Osteoblast (primary cell): ENCODE measurements around the gene PTPRN2. TPM values are rescaled to one million over a fixed set of nuclear protein-coding genes. Genes with fewer than 3 reads are reported as not detected.

ENCODE experiments used
- DNase-seq: peaks from one replicate; pipeline ENCODE4 v3.0.0; 2011; ENCODE audit warnings: low spot score, mixed read lengths; ENCODE audit not compliant: insufficient read length; ENCODE audit errors: missing footprints
- H2AFZ ChIP-seq: 2 replicates; pipeline ENCODE4 v1.6.0; 2011; ENCODE audit warnings: mild to moderate bottlenecking, low read length
- H3K27ac ChIP-seq: 2 replicates; pipeline ENCODE4 v1.5.1; 2011; ENCODE audit warnings: mild to moderate bottlenecking, low read depth, low read length, moderate library complexity
- H3K27me3 ChIP-seq: 2 replicates; pipeline ENCODE4 v1.6.0; 2012; ENCODE audit warnings: mild to moderate bottlenecking, control low read depth, inconsistent platforms, low read length, moderate library complexity; ENCODE audit not compliant: insufficient read depth
- H3K36me3 ChIP-seq: 2 replicates; pipeline ENCODE4 v1.5.1; 2011; ENCODE audit warnings: mild to moderate bottlenecking, low read length, control low read depth, moderate library complexity; ENCODE audit not compliant: insufficient read depth
- H3K4me1 ChIP-seq: 2 replicates; pipeline ENCODE4 v1.5.1; 2011; ENCODE audit warnings: mild to moderate bottlenecking, low read length, control low read depth, moderate library complexity; ENCODE audit not compliant: insufficient read depth
- H3K4me2 ChIP-seq: 2 replicates; pipeline ENCODE4 v1.6.0; 2011; ENCODE audit warnings: mild to moderate bottlenecking, low read length; ENCODE audit not compliant: insufficient read depth
- H3K4me3 ChIP-seq: fragments of 200-600 bp; sonication (generic); 3 replicates; pipeline ENCODE4 v1.5.1; 2012; ENCODE audit warnings: mild to moderate bottlenecking, low read length, inconsistent platforms; ENCODE audit not compliant: insufficient read depth
- H3K79me2 ChIP-seq: 2 replicates; pipeline ENCODE4 v1.6.0; 2012; ENCODE audit warnings: mild to moderate bottlenecking, low read length, control low read depth, inconsistent platforms; ENCODE audit not compliant: insufficient read depth
- H3K9me3 ChIP-seq: 2 replicates; pipeline ENCODE4 v1.5.1; 2011; ENCODE audit warnings: low read depth, low read length, control low read depth
- H4K20me1 ChIP-seq: 2 replicates; pipeline ENCODE4 v1.6.0; 2012; ENCODE audit warnings: mild to moderate bottlenecking, low read length, control low read depth; ENCODE audit not compliant: insufficient read depth
- total RNA-seq: library from RNA; depleted of rRNA; stranded (reverse); fragments of >200 nt; gene quantifications from 2 replicates; pipeline ENCODE4 v1.2.3, GENCODE V29; 2012
- TF ChIP-seq, protein P1 (sequence below): IDR thresholded peaks from 2 replicates; pipeline ENCODE4 v1.5.1; 2011; ENCODE audit warnings: mild to moderate bottlenecking, low read depth, low read length, moderate library complexity; ENCODE audit errors: extremely low read depth

The PTPRN2 gene
- total RNA-seq, 1 donor, result 0.36 TPM

DNA sequence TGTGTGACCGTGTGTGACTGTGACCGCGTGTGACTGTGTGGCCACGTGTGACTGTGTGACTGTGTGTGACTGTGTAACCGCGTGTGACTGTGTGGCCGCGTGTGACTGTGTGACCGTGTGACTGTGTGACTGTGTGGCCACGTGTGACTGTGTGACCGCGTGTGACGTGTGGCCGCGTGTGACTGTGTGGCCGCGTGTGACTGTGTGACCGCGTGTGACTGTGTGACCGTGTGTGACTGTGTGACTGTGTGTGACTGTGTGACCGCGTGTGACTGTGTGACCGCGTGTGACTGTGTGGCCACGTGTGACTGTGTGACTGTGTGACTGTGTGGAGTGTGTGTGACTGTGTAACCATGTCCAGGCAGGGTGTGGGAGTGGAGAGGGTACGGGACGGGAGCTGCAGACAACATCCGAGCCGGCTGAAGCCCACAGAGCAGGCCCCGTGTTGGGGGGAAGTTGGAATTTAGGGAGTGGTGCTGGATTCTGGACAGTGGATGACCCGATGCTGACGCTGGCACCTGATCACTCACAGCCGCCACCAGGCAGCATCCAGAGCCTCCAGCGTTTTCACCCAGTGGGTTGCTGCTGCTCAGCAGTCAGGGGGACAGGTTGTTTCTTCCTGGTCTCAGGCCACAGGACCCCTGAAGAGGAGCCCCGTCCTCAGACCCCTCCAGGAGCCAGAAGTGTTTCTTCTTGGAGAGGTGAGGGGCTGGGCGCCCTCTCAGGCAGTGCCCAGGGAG, 747.3 kb downstream of the PTPRN2 start:
- H3K4me1 ChIP-seq, result no peaks in the 10 kb centered on the region
- no peak overlapping the region for H3K4me3 ChIP-seq
- no peak overlapping the region for H2AFZ ChIP-seq
- no peak overlapping the region for H3K27ac ChIP-seq
- TF ChIP-seq, protein P1, sequence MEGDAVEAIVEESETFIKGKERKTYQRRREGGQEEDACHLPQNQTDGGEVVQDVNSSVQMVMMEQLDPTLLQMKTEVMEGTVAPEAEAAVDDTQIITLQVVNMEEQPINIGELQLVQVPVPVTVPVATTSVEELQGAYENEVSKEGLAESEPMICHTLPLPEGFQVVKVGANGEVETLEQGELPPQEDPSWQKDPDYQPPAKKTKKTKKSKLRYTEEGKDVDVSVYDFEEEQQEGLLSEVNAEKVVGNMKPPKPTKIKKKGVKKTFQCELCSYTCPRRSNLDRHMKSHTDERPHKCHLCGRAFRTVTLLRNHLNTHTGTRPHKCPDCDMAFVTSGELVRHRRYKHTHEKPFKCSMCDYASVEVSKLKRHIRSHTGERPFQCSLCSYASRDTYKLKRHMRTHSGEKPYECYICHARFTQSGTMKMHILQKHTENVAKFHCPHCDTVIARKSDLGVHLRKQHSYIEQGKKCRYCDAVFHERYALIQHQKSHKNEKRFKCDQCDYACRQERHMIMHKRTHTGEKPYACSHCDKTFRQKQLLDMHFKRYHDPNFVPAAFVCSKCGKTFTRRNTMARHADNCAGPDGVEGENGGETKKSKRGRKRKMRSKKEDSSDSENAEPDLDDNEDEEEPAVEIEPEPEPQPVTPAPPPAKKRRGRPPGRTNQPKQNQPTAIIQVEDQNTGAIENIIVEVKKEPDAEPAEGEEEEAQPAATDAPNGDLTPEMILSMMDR, result no peak
- H3K79me2 ChIP-seq, result no peaks in the 10 kb centered on the region
- H3K9me3 ChIP-seq, result peaks cover 7% of the 10 kb centered on the region
- no peaks in the 10 kb centered on the region for H4K20me1 ChIP-seq
- H3K27me3 ChIP-seq, result no peaks in the 10 kb centered on the region
- no peak for DNase-seq
- H3K4me2 ChIP-seq, result no peak overlapping the region
- no peaks in the 10 kb centered on the region for H3K36me3 ChIP-seq

DNA sequence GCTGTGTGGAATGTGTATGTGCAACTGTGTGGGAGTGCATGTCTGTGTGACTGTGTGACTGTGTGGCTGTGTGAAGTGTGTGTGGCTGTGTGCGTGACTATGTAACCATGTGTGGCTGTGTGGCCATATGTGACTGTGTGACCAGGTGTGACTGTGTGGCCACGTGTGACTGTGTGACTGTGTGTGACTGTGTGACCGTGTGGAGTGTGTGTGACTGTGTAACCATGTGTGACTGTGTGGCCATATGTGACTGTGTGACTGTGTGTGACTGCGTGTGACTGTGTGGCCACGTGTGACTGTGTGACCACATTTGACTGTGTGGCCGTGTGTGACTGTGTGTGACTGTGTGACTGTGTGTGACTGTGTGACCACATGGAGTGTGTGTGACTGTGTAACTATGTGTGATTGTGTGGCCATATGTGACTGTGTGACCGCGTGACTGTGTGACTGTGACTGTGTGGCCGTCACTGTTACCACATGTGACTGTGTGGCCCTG, 747.9 kb downstream of the PTPRN2 start:
- no peaks in the 10 kb centered on the region for H3K79me2 ChIP-seq
- H3K4me2 ChIP-seq, result no peak overlapping the region
- no peaks in the 10 kb centered on the region for H4K20me1 ChIP-seq
- no peaks in the 10 kb centered on the region for H3K36me3 ChIP-seq
- no peak overlapping the region for H2AFZ ChIP-seq
- H3K9me3 ChIP-seq, result peaks cover 7% of the 10 kb centered on the region
- no peak for DNase-seq
- no peak overlapping the region for H3K4me3 ChIP-seq
- no peaks in the 10 kb centered on the region for H3K27me3 ChIP-seq
- H3K27ac ChIP-seq, result no peak overlapping the region
- no peaks in the 10 kb centered on the region for H3K4me1 ChIP-seq
- TF ChIP-seq, protein P1, result no peak

DNA sequence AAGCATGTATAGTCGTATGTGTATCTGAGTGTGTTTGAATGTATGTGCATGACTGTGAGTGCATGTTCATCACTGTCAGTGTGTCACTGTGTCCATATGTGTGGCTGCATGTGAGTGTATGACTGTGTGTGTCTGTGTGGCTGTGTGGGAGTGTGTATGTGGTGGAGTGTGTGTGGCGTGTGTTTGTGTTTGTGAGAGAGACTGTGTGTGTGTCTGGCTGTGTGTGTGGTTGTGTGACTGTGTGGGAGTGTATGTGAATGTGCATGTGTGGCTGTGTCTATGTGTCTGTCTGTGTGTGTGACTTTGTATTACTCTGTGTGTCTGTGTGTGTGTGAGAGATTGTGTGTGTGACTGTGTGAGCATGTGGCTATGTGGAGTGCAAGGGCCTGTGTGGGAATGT, 748.4 kb downstream of the PTPRN2 start:
- Histone ChIP-seq H3K9me3 (peaks cover 7% of the 10 kb centered on the region), H3K27ac (no peak overlapping the region), H4K20me1 (no peaks in the 10 kb centered on the region), H3K27me3 (no peaks in the 10 kb centered on the region), H3K36me3 (no peaks in the 10 kb centered on the region), H2AFZ (no peak overlapping the region), H3K79me2 (no peaks in the 10 kb centered on the region), H3K4me1 (no peaks in the 10 kb centered on the region), H3K4me3 (no peak overlapping the region), H3K4me2 (no peak overlapping the region)
- TF ChIP-seq, protein P1, result no peak
- DNase-seq, result no peak

DNA sequence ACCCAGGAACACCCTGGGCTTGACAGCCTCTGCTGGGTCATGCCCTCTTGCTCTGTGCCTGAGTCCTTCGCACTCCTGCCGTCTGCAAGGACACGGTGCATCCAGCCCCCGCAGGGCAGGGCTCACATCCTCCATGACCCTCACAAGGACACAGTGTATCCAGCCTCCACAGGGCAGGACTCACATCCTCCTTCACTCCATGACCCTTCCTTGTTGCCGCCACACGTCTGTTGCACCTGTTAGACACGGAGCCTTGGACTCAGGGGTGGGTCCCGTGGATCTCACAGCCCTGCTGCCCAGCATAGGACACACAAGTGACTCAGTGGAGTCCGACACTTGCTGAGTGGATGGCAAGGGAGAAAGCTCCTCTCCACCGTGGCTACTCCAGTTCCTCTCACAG, 750.1 kb downstream of the PTPRN2 start:
- Histone ChIP-seq H3K27me3 (no peaks in the 10 kb centered on the region), H3K79me2 (no peaks in the 10 kb centered on the region), H3K4me3 (no peak overlapping the region), H2AFZ (no peak overlapping the region), H4K20me1 (no peaks in the 10 kb centered on the region), H3K4me1 (no peaks in the 10 kb centered on the region), H3K36me3 (no peaks in the 10 kb centered on the region), H3K27ac (no peak overlapping the region), H3K4me2 (no peak overlapping the region), H3K9me3 (peaks cover 7% of the 10 kb centered on the region)
- no peak for DNase-seq
- TF ChIP-seq, protein P1, result no peak
